Spleen (tissue), 11 donors: ENCODE measurements around the gene SKI. TPM values are rescaled to one million over a fixed set of nuclear protein-coding genes. Genes with fewer than 3 reads are reported as not detected.

Experiments
- DNase-seq: peaks from one replicate; pipeline ENCODE4 v3.0.0-alpha.2; 2020
- H3K27ac ChIP-seq, 8 donors: fragments of 200-600 bp; sonication (generic) in 7 of 8; 1 replicate in 4 of 8; 2 replicates in 4 of 8; pipeline versions ENCODE4 v1.5.0 to v1.8.0; 2016 to 2021; ENCODE audit warnings: inconsistent platforms in 4 of 8, mild to moderate bottlenecking in 4 of 8, moderate library complexity in 1 of 8
- H3K27me3 ChIP-seq, 7 donors: fragments of 200-600 bp; sonication (generic) in 6 of 7; replicated peaks in 1 of 7; 1 replicate in 4 of 7; 2 replicates in 3 of 7; pipeline versions ENCODE4 v1.5.0 to v1.8.0; 2016 to 2021; ENCODE audit warnings: inconsistent platforms in 3 of 7, mild to moderate bottlenecking in 1 of 7
- H3K36me3 ChIP-seq, 6 donors: fragments of 200-600 bp; sonication (generic) in 5 of 6; 1 replicate in 4 of 6; 2 replicates in 2 of 6; pipeline versions ENCODE4 v1.5.0 to v1.8.0; 2016 to 2021; ENCODE audit warnings: inconsistent platforms in 2 of 6
- H3K4me1 ChIP-seq, 6 donors: fragments of 200-600 bp; sonication (generic) in 5 of 6; 1 replicate in 3 of 6; 2 replicates in 3 of 6; pipeline versions ENCODE4 v1.5.0 to v1.8.0; 2016 to 2021; ENCODE audit warnings: inconsistent platforms in 3 of 6
- H3K4me3 ChIP-seq, 8 donors: fragments of 200-600 bp; sonication (generic) in 7 of 8; 1 replicate in 4 of 8; 2 replicates in 4 of 8; pipeline versions ENCODE4 v1.5.0 to v1.8.0; 2016 to 2021; ENCODE audit warnings: inconsistent platforms in 4 of 8, mild to moderate bottlenecking in 4 of 8, moderate library complexity in 2 of 8
- H3K9me3 ChIP-seq, 8 donors: fragments of 200-600 bp; sonication (generic) in 7 of 8; 1 replicate in 4 of 8; 2 replicates in 4 of 8; pipeline versions ENCODE4 v1.5.0 to v1.8.0; 2016 to 2021; ENCODE audit warnings: inconsistent platforms in 4 of 8
- POLR2A ChIP-seq, 3 donors: fragments of 450-650 bp; IDR thresholded peaks; one replicate each; pipeline ENCODE4 v1.5.1; 2017; ENCODE audit warnings: antibody characterized with exemption in 3 of 3, mild to moderate bottlenecking in 1 of 3
- POLR2AphosphoS5 ChIP-seq, 3 donors: sonication (generic); formaldehyde crosslinking; IDR thresholded peaks; one replicate each; pipeline ENCODE4 v1.5.1; 2017; ENCODE audit warnings: antibody characterized with exemption in 3 of 3
- WGBS, 5 donors: extraction: QIAGEN DNeasy Blood & Tissue Kit in 3 of 5; methylation state at CpG; one replicate each; pipeline versions ENCODE4 v1.1.5 to v1.1.7; 2013 to 2018; 5-methylcytosine and 5-hydroxymethylcytosine counted together
- intact Hi-C: fragments of 100-400 bp; cut with DNase I; formaldehyde crosslinking; loops from one replicate; pipeline ENCODE4 v1.15.0; 2023; ENCODE audit warnings: low total_unique reads
- polyA plus RNA-seq, 3 donors: library from polyadenylated mRNA; stranded (reverse); fragments of 200-250 nt; gene quantifications; one replicate each; pipeline ENCODE4 v1.2.1, GENCODE V29; 2013
- total RNA-seq, 7 donors: library from RNA; depleted of rRNA in 3 of 7; stranded (reverse); fragments of >200 nt in 3 of 7; fragmentation: NEBNext Ultra II Directional in 4 of 7; extraction: Animal tissue kit (Norgen Biotek cat#: 25700) in 4 of 7; gene quantifications; one replicate each; pipeline versions ENCODE4 v1.1.0 to v1.2.1, GENCODE V29; 2016 to 2021
- TF ChIP-seq, protein P1 (sequence below), 11 experiments: fragments of 200-600 bp in 7 of 11; fragments of 450-650 bp in 4 of 11; sonication (generic) in 4 of 11; IDR thresholded peaks in 8 of 11; conservative IDR thresholded peaks in 3 of 11; 1 replicate in 7 of 11; 2 replicates in 4 of 11; pipeline versions ENCODE4 v1.4.0 to v1.8.0; 2016 to 2021; ENCODE audit warnings: antibody characterized with exemption in 11 of 11, inconsistent platforms in 4 of 11, mild to moderate bottlenecking in 1 of 11
- donor health status: healthy with polysubstance abuse.
- donor health status: DM: no; HTN: no; CAD: no; lungs with moderate emphysema.
- donor health status: DM: no; HTN: no; CAD: no.
- donor health status: Bipolar disorder and iron deficiency.
- donor health status: healthy.
- donor health status: DM: no; HTN: no; CAD: no.
- donor health status: DM: yes; HTN: yes; CAD: no.

The SKI gene
- total and polyA plus RNA-seq, 10 donors = 4.4 to 100.0 (median 54.3) TPM

DNA sequence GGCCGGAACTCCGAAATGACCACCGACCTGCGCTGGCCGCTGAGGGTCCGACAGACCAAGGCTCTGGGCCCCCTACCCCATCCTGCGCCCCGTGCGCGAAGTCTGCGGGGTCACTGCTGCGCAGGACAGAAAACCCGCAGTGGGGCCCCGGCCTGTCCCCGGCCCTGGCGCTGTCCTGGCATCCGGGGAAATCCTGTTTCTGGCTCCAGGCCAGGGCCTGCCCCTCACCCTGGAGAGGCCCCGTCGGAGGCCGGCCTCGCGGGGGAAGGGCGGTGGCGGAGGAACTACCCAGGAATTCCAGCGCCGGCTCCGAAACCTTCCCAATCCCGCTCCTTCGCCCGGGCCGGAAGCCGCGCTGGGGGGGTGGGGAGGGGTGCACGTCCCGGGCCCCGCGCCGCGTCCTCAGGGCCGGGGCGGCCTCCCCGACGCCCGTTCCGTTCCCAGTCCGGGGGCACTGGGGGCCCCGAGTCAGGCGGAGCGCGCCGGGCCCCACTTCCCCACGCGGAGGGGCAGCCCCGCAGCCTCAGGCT is 86.2 kb downstream of the SKI start:
- intact Hi-C loops = loop anchor here (5.0 kb wide), 1 partner anchor 117 kb away; no protein-coding TSS in a partner anchor
- H3K27me3 ChIP-seq = peaks cover 0 to 35% (median 0%) of the 10 kb centered on the region in 7 donors
- H3K36me3 ChIP-seq = peaks cover 0 to 5% (median 0%) of the 10 kb centered on the region in 6 donors
- peak overlapping the region; percentile 78 to 96 (median 90) for H3K27ac ChIP-seq
- H3K4me3 ChIP-seq = peak overlapping the region; percentile 37 to 76 (median 52)
- no peak for TF ChIP-seq POLR2A (IDR thresholded peaks at IDR 0.05)
- TF ChIP-seq, protein P1, sequence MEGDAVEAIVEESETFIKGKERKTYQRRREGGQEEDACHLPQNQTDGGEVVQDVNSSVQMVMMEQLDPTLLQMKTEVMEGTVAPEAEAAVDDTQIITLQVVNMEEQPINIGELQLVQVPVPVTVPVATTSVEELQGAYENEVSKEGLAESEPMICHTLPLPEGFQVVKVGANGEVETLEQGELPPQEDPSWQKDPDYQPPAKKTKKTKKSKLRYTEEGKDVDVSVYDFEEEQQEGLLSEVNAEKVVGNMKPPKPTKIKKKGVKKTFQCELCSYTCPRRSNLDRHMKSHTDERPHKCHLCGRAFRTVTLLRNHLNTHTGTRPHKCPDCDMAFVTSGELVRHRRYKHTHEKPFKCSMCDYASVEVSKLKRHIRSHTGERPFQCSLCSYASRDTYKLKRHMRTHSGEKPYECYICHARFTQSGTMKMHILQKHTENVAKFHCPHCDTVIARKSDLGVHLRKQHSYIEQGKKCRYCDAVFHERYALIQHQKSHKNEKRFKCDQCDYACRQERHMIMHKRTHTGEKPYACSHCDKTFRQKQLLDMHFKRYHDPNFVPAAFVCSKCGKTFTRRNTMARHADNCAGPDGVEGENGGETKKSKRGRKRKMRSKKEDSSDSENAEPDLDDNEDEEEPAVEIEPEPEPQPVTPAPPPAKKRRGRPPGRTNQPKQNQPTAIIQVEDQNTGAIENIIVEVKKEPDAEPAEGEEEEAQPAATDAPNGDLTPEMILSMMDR (IDR thresholded peaks at IDR 0.05 in 8 of 11, conservative IDR thresholded peaks at IDR 0.05 in 3 of 11) = no peak
- peak in 2 of 3 donors; percentile 9 to 66 for TF ChIP-seq POLR2AphosphoS5 (IDR thresholded peaks at IDR 0.05)
- WGBS, 5 donors = 13 to 23% (median 18%) methylated on average over 25 to 54 of the region's 54 CpGs; no CpG with 5 or more reads in 1 of the 5 donors
- DNase-seq = peak; percentile 84
- peaks cover 36 to 93% (median 71%) of the 10 kb centered on the region in 6 donors for H3K4me1 ChIP-seq
- no peaks in the 10 kb centered on the region for H3K9me3 ChIP-seq

DNA sequence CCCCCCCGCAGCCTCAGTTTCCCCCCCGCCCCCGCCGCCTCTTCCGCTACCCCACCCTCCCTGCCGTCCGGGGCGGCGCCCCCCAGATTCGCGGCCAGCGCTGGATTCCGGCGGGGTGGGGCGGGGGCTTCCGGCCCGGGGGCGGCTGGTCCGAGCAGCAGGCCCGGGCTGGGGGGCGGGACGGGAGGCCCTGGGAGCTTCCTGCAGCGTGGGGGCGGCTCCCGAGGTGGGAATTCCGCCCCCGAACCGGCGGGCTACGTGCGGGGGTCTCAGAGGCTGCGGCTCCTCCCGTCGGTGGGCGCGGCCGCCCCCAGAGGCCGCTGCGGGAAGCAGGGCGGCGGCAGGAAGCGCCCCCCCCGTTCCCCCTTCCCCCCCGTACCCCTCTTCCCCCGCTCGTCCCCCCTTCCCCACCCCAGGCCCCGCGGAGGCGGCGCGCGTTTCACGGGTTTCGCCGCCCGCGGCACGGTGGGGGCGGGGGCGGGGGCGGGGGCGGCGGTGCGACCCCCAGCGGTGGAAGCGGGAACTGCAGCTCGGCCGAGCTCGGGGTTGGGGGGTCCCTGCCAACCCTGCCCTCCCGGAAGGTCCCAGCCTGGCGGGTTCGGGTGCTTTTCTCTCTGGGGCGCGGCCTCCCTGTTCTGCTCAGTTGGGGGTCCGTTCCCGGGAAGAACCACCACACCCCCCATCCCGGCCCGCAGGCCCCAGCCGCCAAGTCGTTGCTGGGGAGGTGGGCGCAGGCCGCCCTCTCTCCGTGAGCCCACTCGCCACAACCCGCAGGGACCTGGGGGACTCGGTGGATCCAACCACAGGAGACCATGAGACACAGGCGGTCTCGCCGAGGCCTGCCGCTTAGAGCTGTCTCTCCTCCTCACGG is 86.9 kb downstream of the SKI start:
- WGBS, 5 donors = 0 to 67% (median 8%) methylated on average over 1 to 81 of the region's 91 CpGs
- peak in 1 of 3 donors; percentile 13 for TF ChIP-seq POLR2AphosphoS5 (IDR thresholded peaks at IDR 0.05)
- TF ChIP-seq POLR2A (IDR thresholded peaks at IDR 0.05) = no peak
- TF ChIP-seq, protein P1 (IDR thresholded peaks at IDR 0.05 in 8 of 11, conservative IDR thresholded peaks at IDR 0.05 in 3 of 11) = peak; percentile 62 to 100 (median 96)
- Histone ChIP-seq H3K4me3 (peak overlapping the region; percentile 37 to 76 (median 52)), H3K9me3 (no peaks in the 10 kb centered on the region), H3K27ac (peak overlapping the region; percentile 78 to 96 (median 90)), H3K4me1 (peaks cover 33 to 90% (median 68%) of the 10 kb centered on the region in 6 donors), H3K36me3 (peaks cover 0 to 4% (median 0%) of the 10 kb centered on the region in 6 donors), H3K27me3 (peaks cover 0 to 37% (median 0%) of the 10 kb centered on the region in 7 donors)
- peak; percentile 91 for DNase-seq
- intact Hi-C loops = loop anchor here (5.0 kb wide), 1 partner anchor 118 kb away; no protein-coding TSS in a partner anchor

DNA sequence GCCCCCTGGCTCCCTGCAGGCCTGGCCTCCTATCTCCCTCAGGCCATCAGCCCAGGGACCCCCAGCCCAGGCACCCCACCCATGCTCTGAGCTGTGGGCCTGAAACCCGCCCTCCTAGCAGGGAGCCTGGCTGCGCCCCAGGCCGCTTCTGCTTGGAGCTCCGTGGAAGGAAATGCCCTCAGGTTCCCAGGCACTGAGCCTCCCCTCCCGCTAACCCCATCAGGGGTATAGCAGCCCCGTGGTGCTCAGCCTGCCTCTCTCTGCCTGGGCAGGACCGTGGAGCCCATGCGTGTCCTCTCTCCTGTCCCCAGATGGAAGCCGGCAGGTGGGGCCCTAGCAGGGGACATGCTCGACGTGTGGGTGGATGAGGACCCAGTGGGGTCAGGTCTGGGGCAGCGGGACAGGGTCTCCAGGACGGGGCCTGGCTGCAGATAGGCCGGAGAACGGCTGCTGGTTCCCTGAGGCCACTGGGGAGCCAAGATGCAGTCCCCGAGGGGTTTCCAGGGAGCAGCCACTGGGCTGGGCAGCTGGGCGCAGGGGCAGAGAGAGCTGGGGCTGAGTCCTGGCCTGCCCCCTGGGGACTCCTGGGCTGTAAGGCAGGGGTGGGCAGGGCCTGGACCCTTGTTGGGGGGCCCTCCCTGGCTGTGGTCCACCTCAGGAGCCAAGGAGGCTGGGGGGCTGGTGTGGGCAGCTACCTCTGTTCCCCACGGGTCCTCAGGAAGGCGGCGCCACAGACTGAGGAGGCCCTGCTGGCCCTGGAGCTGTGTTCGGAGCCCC is 87.7 kb downstream of the SKI start:
- DNase-seq = peak; percentile 83
- TF ChIP-seq, protein P1 (IDR thresholded peaks at IDR 0.05 in 8 of 11, conservative IDR thresholded peaks at IDR 0.05 in 3 of 11) = no peak
- TF ChIP-seq POLR2AphosphoS5 (IDR thresholded peaks at IDR 0.05) (peak in 1 of 3 donors; percentile 2), POLR2A (IDR thresholded peaks at IDR 0.05) (no peak)
- Histone ChIP-seq H3K4me1 (peaks cover 31 to 89% (median 60%) of the 10 kb centered on the region in 6 donors), H3K36me3 (no peaks in the 10 kb centered on the region), H3K27me3 (peaks cover 0 to 45% (median 0%) of the 10 kb centered on the region in 7 donors), H3K4me3 (peak overlapping the region in 4 of 8 donors; percentile 51 to 76 (median 56)), H3K27ac (peak overlapping the region; percentile 78 to 96 (median 90)), H3K9me3 (no peaks in the 10 kb centered on the region)
- 62 to 90% (median 68%) methylated on average over 4 to 21 of the region's 21 CpGs for WGBS, 5 donors
- intact Hi-C loops = no loop called here
